A549 (cell line): Measurements from ENCODE around the gene PXDN.

Source experiments
- CEBPB ChIP-seq, 2 experiments: fragments of >200 bp in 1 of 2; sonication (Bioruptor Twin) in 1 of 2; formaldehyde crosslinking in 1 of 2; IDR thresholded peaks; 2 replicates each; pipeline ENCODE4 v1.6.1; 2012 to 2016
- EHMT2 ChIP-seq: fragments of 200-600 bp; sonication (generic); IDR thresholded peaks from 2 replicates; pipeline ENCODE4 v1.6.1; 2016; ENCODE audit warnings: antibody characterized with exemption, low read depth, mild to moderate bottlenecking, moderate library complexity
- EP300 ChIP-seq, 2 experiments: fragments of >200 bp; sonication (Bioruptor Twin); formaldehyde crosslinking; IDR thresholded peaks; 2 replicates in 1 of 2; 3 replicates in 1 of 2; pipeline ENCODE4 v1.6.1; 2016 to 2017
- PHF8 ChIP-seq: fragments of 200-600 bp; sonication (generic); IDR thresholded peaks from 2 replicates; pipeline ENCODE4 v1.6.1; 2016; ENCODE audit warnings: low read depth, mild to moderate bottlenecking, antibody characterized with exemption, moderate library complexity, borderline replicate concordance
- POLR2A ChIP-seq: IDR thresholded peaks from 2 replicates; pipeline ENCODE4 v1.6.1; 2012; ENCODE audit warnings: mild to moderate bottlenecking, low read length
- RAD21 ChIP-seq, 2 experiments: fragments of >200 bp in 1 of 2; sonication (Bioruptor Twin) in 1 of 2; formaldehyde crosslinking in 1 of 2; IDR thresholded peaks in 1 of 2; conservative IDR thresholded peaks in 1 of 2; 2 replicates in 1 of 2; 3 replicates in 1 of 2; pipeline ENCODE4 v1.6.1; 2012 to 2018; ENCODE audit warnings: inconsistent platforms in 1 of 2
- RNF2 ChIP-seq: fragments of 200-600 bp; sonication (generic); IDR thresholded peaks from 2 replicates; pipeline ENCODE4 v1.6.1; 2016; ENCODE audit warnings: low read depth, mild to moderate bottlenecking, antibody characterized with exemption, moderate library complexity, borderline replicate concordance
- SREBF2 ChIP-seq: fragments of 450-650 bp; IDR thresholded peaks from 2 replicates; pipeline ENCODE4 v1.6.1; 2014; ENCODE audit warnings: mild to moderate bottlenecking, moderate library complexity
- ZFP36 ChIP-seq: fragments of 450-650 bp; IDR thresholded peaks from 2 replicates; pipeline ENCODE4 v1.6.1; 2014; ENCODE audit warnings: borderline replicate concordance; ENCODE audit not compliant: partially characterized antibody
- TF ChIP-seq, protein P1 (sequence below): fragments of >200 bp; sonication (Bioruptor Twin); formaldehyde crosslinking; IDR thresholded peaks from 3 replicates; pipeline ENCODE4 v1.5.1; 2016
- TF ChIP-seq, protein P2 (sequence below): fragments of 200-600 bp; sonication (generic); IDR thresholded peaks from 2 replicates; pipeline ENCODE4 v1.6.1; 2016; ENCODE audit warnings: antibody characterized with exemption, mild to moderate bottlenecking, moderate library complexity
- TF ChIP-seq, protein P3 (sequence below): fragments of 150-350 bp; IDR thresholded peaks from 2 replicates; pipeline ENCODE4 v1.6.1; 2014; ENCODE audit warnings: low read depth, mild to moderate bottlenecking, low read length
- TF ChIP-seq, protein P4 (sequence below): IDR thresholded peaks from 2 replicates; pipeline ENCODE4 v1.6.1; 2012
- TF ChIP-seq, protein P5 (sequence below): fragments of 250-450 bp; sonication (Bioruptor Pico); IDR thresholded peaks from 2 replicates; pipeline ENCODE4 v1.5.0; 2021; ENCODE audit warnings: mild to moderate bottlenecking, moderate library complexity, borderline replicate concordance

DNA sequence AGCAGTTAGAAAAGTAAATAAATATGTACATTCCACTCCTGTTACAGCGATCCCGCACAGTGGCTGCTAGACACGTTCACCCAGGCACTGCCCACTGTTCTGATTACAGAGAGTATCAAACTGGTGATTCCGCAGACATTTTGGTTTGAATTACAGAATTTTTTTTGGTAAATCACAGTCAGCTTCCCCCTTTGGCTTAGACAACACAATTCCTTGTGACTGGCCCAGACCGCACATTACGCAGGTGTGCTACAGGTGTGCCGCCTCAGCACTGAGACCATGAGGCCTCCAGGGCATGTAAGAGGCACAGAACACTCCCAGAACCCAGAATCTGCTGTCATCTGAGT, 112.3 kb downstream of the PXDN start:
- TF ChIP-seq, protein P1, sequence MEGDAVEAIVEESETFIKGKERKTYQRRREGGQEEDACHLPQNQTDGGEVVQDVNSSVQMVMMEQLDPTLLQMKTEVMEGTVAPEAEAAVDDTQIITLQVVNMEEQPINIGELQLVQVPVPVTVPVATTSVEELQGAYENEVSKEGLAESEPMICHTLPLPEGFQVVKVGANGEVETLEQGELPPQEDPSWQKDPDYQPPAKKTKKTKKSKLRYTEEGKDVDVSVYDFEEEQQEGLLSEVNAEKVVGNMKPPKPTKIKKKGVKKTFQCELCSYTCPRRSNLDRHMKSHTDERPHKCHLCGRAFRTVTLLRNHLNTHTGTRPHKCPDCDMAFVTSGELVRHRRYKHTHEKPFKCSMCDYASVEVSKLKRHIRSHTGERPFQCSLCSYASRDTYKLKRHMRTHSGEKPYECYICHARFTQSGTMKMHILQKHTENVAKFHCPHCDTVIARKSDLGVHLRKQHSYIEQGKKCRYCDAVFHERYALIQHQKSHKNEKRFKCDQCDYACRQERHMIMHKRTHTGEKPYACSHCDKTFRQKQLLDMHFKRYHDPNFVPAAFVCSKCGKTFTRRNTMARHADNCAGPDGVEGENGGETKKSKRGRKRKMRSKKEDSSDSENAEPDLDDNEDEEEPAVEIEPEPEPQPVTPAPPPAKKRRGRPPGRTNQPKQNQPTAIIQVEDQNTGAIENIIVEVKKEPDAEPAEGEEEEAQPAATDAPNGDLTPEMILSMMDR, result no peak
- TF ChIP-seq PHF8, result no peak
- TF ChIP-seq EP300 (IDR thresholded peaks at IDR 0.05), result no peak
- TF ChIP-seq, protein P2, sequence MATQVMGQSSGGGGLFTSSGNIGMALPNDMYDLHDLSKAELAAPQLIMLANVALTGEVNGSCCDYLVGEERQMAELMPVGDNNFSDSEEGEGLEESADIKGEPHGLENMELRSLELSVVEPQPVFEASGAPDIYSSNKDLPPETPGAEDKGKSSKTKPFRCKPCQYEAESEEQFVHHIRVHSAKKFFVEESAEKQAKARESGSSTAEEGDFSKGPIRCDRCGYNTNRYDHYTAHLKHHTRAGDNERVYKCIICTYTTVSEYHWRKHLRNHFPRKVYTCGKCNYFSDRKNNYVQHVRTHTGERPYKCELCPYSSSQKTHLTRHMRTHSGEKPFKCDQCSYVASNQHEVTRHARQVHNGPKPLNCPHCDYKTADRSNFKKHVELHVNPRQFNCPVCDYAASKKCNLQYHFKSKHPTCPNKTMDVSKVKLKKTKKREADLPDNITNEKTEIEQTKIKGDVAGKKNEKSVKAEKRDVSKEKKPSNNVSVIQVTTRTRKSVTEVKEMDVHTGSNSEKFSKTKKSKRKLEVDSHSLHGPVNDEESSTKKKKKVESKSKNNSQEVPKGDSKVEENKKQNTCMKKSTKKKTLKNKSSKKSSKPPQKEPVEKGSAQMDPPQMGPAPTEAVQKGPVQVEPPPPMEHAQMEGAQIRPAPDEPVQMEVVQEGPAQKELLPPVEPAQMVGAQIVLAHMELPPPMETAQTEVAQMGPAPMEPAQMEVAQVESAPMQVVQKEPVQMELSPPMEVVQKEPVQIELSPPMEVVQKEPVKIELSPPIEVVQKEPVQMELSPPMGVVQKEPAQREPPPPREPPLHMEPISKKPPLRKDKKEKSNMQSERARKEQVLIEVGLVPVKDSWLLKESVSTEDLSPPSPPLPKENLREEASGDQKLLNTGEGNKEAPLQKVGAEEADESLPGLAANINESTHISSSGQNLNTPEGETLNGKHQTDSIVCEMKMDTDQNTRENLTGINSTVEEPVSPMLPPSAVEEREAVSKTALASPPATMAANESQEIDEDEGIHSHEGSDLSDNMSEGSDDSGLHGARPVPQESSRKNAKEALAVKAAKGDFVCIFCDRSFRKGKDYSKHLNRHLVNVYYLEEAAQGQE, result no peak
- TF ChIP-seq SREBF2, result no peak
- TF ChIP-seq ZFP36, result no peak
- TF ChIP-seq, protein P3, sequence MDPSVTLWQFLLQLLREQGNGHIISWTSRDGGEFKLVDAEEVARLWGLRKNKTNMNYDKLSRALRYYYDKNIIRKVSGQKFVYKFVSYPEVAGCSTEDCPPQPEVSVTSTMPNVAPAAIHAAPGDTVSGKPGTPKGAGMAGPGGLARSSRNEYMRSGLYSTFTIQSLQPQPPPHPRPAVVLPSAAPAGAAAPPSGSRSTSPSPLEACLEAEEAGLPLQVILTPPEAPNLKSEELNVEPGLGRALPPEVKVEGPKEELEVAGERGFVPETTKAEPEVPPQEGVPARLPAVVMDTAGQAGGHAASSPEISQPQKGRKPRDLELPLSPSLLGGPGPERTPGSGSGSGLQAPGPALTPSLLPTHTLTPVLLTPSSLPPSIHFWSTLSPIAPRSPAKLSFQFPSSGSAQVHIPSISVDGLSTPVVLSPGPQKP, result no peak
- TF ChIP-seq, protein P4, sequence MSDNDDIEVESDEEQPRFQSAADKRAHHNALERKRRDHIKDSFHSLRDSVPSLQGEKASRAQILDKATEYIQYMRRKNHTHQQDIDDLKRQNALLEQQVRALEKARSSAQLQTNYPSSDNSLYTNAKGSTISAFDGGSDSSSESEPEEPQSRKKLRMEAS, result no peak
- no peak for TF ChIP-seq POLR2A
- no peak for TF ChIP-seq RNF2
- TF ChIP-seq CEBPB (IDR thresholded peaks at IDR 0.05), result no peak
- no peak for TF ChIP-seq RAD21 (conservative IDR thresholded peaks at IDR 0.05 in 1 of 2, IDR thresholded peaks at IDR 0.05 in 1 of 2)
- TF ChIP-seq, protein P5, sequence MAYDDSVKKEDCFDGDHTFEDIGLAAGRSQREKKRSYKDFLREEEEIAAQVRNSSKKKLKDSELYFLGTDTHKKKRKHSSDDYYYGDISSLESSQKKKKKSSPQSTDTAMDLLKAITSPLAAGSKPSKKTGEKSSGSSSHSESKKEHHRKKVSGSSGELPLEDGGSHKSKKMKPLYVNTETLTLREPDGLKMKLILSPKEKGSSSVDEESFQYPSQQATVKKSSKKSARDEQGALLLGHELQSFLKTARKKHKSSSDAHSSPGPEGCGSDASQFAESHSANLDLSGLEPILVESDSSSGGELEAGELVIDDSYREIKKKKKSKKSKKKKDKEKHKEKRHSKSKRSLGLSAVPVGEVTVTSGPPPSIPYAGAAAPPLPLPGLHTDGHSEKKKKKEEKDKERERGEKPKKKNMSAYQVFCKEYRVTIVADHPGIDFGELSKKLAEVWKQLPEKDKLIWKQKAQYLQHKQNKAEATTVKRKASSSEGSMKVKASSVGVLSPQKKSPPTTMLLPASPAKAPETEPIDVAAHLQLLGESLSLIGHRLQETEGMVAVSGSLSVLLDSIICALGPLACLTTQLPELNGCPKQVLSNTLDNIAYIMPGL (CRISPR knock-in tag), result no peak
- no peak for TF ChIP-seq EHMT2
